Measurements from ENCODE around the gene PTPRM. TPM values are rescaled to one million over a fixed set of nuclear protein-coding genes. Genes with fewer than 3 reads are reported as not detected.

The PTPRM gene
- total and polyA plus RNA-seq, 2 of the 8 experiments (the other 6 are each of a cell fraction or from before 2014, with no cell fraction given), result 4.1 to 7.0 TPM

DNA sequence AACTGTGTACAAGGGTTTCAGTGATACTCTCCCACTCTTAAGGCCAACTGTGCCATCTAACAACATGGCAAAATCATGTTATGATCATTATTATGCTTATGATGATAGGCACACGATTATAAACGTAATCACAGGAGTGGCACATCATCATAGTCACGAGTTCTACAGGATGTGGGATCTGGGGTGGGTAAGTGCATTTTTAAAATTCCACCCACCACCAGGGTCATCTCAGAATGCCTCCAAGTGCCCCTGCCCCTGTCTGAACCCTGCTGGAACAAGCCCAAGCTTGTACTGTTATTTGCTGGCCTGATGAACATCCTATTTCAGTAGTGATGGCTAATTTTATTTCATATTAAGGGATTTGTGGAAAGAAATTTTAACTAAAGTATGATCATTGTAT is 117.8 kb downstream of the PTPRM start:
- Histone ChIP-seq H3K4me3 (ENCODE audit: extremely low read depth in 1 of 4, insufficient read depth in 2 of 4, low read depth in 3 of 4, low read length in 4 of 4) (no peak overlapping the region), H3K4me1 (replicated peaks in 1 of 4; ENCODE audit: control insufficient read depth in 3 of 4, insufficient read depth in 4 of 4, low read length in 3 of 4) (peaks cover 0 to 4% (median under 1%) of the 10 kb centered on the region in 4 experiments; a peak in 2 of 7 replicates), H2BK5ac (ENCODE audit: low read depth, low read length) (no peak overlapping the region), H3K14ac (ENCODE audit: insufficient read length) (no peak overlapping the region), H2AFZ (ENCODE audit: low read length) (no peak overlapping the region), H2BK12ac (ENCODE audit: low read depth, low read length) (peak overlapping the region; percentile 60; the same call in 1 of the 2 replicates), H4K8ac (ENCODE audit: extremely low read depth, insufficient read depth, low read length) (no peak overlapping the region), H2BK15ac (ENCODE audit: low read length) (no peak overlapping the region), H3K9me3 (ENCODE audit: insufficient read depth in 2 of 2, low read depth in 1 of 2, low read length in 1 of 2) (no peaks in the 10 kb centered on the region), H2AK5ac (ENCODE audit: low read depth, low read length) (0 out of 2 replicates have a peak overlapping the region, but pooled peaks have one; percentile 57), H3K4ac (replicated peaks; ENCODE audit: insufficient read length, low read depth, low read length) (peak overlapping the region; percentile 23), H3K56ac (replicated peaks; ENCODE audit: insufficient read length, low read depth, low read length) (no peak overlapping the region), H3K23me2 (ENCODE audit: low read depth, low read length) (no peaks in the 10 kb centered on the region), H3K23ac (ENCODE audit: insufficient read length) (no peak overlapping the region), H3K79me2 (ENCODE audit: control insufficient read depth in 1 of 2, insufficient read depth in 2 of 2, low read length in 2 of 2) (no peaks in the 10 kb centered on the region), H2BK20ac (ENCODE audit: low read length) (no peak overlapping the region; the same call in 1 of the 2 replicates), H3K9ac (replicated peaks in 1 of 4; ENCODE audit: extremely low read depth in 1 of 4, low read depth in 3 of 4, low read length in 3 of 4) (no peak overlapping the region), H4K5ac (ENCODE audit: insufficient read length, low read depth, low read length) (no peak overlapping the region), H3K36me3 (ENCODE audit: control insufficient read depth in 2 of 4, insufficient read depth in 4 of 4, low read length in 3 of 4) (no peaks in the 10 kb centered on the region), H3K4me2 (ENCODE audit: insufficient read depth in 1 of 2, low read depth in 2 of 2, low read length in 2 of 2) (no peak overlapping the region), H3K27me3 (replicated peaks in 1 of 4; ENCODE audit: control insufficient read depth in 3 of 4, extremely low read depth in 1 of 4, insufficient read depth in 3 of 4, low read length in 3 of 4) (no peaks in the 10 kb centered on the region), H3K79me1 (ENCODE audit: low read depth, low read length) (no peaks in the 10 kb centered on the region; the same call in 1 of the 2 replicates), H2BK120ac (replicated peaks; ENCODE audit: low read depth, low read length) (peak overlapping the region; percentile 77), H4K20me1 (replicated peaks in 1 of 2; ENCODE audit: control insufficient read depth in 1 of 2, insufficient read depth in 2 of 2, low read length in 2 of 2) (no peaks in the 10 kb centered on the region), H4K91ac (replicated peaks; ENCODE audit: insufficient read length, low read length) (no peak overlapping the region), H3K18ac (ENCODE audit: extremely low read depth, low read length) (no peak overlapping the region), H3K27ac (ENCODE audit: low read depth, low read length) (no peak overlapping the region)
- TF ChIP-seq HDAC2 (IDR thresholded peaks at IDR 0.05; ENCODE audit: borderline replicate concordance in 1 of 2, low read depth in 2 of 2, low read length in 2 of 2) (no peak), MAFK (IDR thresholded peaks at IDR 0.05; ENCODE audit: low read depth, low read length) (no peak), RNF2 (IDR thresholded peaks at IDR 0.05; ENCODE audit: borderline replicate concordance, low read depth, low read length, missing control alignments, poor library complexity, severe bottlenecking) (no peak)
- WGBS, 2 experiments (ENCODE audit: extremely low coverage in 1 of 2, insufficient coverage in 1 of 2, insufficient read length in 1 of 2, insufficient replicate concordance in 2 of 2, low coverage in 1 of 2, low lambda C conversion rate in 2 of 2, missing lambda C conversion rate in 1 of 2), result 100% methylated on average over 3 of the region's 3 CpGs; no CpG with 5 or more reads in 1 of the 2 experiments
- CTCF ChIA-PET (ENCODE audit: partially characterized antibody), result interaction anchor here (0.7 kb wide), 1 partner anchor 714 kb away, joined by 4 read pairs; no protein-coding TSS in a partner anchor
- FAIRE-seq (no peak), DNase-seq (ENCODE audit: low read depth in 1 of 2, low spot score in 2 of 2) (no peak)
- POLR2A ChIA-PET (ENCODE audit: partially characterized antibody), result no interaction called here
